H9 (cell line): Measurements from ENCODE around the gene CNBD2. TPM values are rescaled to one million over a fixed set of nuclear protein-coding genes. Genes with fewer than 3 reads are reported as not detected.
A peak's percentile ranks its signal among the peaks of the same experiment; 100 is the strongest.

ENCODE experiments used
- DNase-seq: peaks from one replicate; pipeline ENCODE4 v3.0.0-alpha.2; 2017
- H2AFZ ChIP-seq: one replicate; pipeline ENCODE4 v1.6.1; 2013; ENCODE audit warnings: mild to moderate bottlenecking, low read length, control low read depth, moderate library complexity
- H2AK5ac ChIP-seq: 2 replicates; pipeline ENCODE4 v1.6.1; 2013; ENCODE audit warnings: low read length, control low read depth, mixed read lengths; ENCODE audit not compliant: insufficient read length
- H2BK120ac ChIP-seq: one replicate; pipeline ENCODE4 v1.6.1; 2013; ENCODE audit warnings: low read depth, mild to moderate bottlenecking, low read length, control low read depth, inconsistent platforms; ENCODE audit not compliant: poor library complexity, severe bottlenecking
- H2BK12ac ChIP-seq: 2 replicates; pipeline ENCODE4 v1.6.1; 2013; ENCODE audit warnings: low read length, control low read depth, mixed read lengths, low read depth; ENCODE audit not compliant: insufficient read length
- H2BK15ac ChIP-seq: 2 replicates; pipeline ENCODE4 v1.6.1; 2013; ENCODE audit warnings: low read depth, low read length, control low read depth
- H2BK20ac ChIP-seq: one replicate; pipeline ENCODE4 v1.6.1; 2013; ENCODE audit warnings: low read depth, mild to moderate bottlenecking, low read length, control low read depth, inconsistent platforms; ENCODE audit not compliant: poor library complexity, severe bottlenecking
- H2BK5ac ChIP-seq: 2 replicates; pipeline ENCODE4 v1.6.1; 2013; ENCODE audit warnings: low read length, control low read depth, mixed read lengths; ENCODE audit not compliant: insufficient read length
- H3K14ac ChIP-seq: 2 replicates; pipeline ENCODE4 v1.6.1; 2013; ENCODE audit warnings: low read length, control low read depth; ENCODE audit not compliant: insufficient read depth
- H3K18ac ChIP-seq: 2 replicates; pipeline ENCODE4 v1.6.1; 2013; ENCODE audit warnings: low read depth, mild to moderate bottlenecking, mixed read lengths, low read length, control low read depth; ENCODE audit not compliant: insufficient read length
- H3K23ac ChIP-seq: 2 replicates; pipeline ENCODE4 v1.6.1; 2013; ENCODE audit warnings: low read length, control low read depth, mixed read lengths, low read depth; ENCODE audit not compliant: insufficient read length
- H3K23me2 ChIP-seq: 2 replicates; pipeline ENCODE4 v1.6.1; 2013; ENCODE audit warnings: low read depth, mild to moderate bottlenecking, mixed read lengths, low read length, control low read depth; ENCODE audit not compliant: insufficient read length, poor library complexity, severe bottlenecking
- H3K27ac ChIP-seq: 2 replicates; pipeline ENCODE4 v1.5.1; 2013; ENCODE audit warnings: low read length, control low read depth, mixed read lengths, low read depth; ENCODE audit not compliant: insufficient read length
- H3K27me3 ChIP-seq: 2 replicates; pipeline ENCODE4 v1.6.1; 2013; ENCODE audit warnings: low read length, control low read depth, inconsistent platforms; ENCODE audit not compliant: insufficient read depth
- H3K4ac ChIP-seq: 2 replicates; pipeline ENCODE4 v1.6.1; 2013; ENCODE audit warnings: low read depth, mild to moderate bottlenecking, control low read depth, inconsistent platforms, low read length, moderate library complexity
- H3K4me1 ChIP-seq: 2 replicates; pipeline ENCODE4 v1.6.1; 2013; ENCODE audit warnings: low read length, control low read depth, inconsistent platforms; ENCODE audit not compliant: insufficient read depth
- H3K4me2 ChIP-seq: 2 replicates; pipeline ENCODE4 v1.6.1; 2013; ENCODE audit warnings: low read length, control low read depth, mixed read lengths; ENCODE audit not compliant: insufficient read length, insufficient read depth
- H3K56ac ChIP-seq: 2 replicates; pipeline ENCODE4 v1.6.1; 2013; ENCODE audit warnings: low read depth, mild to moderate bottlenecking, mixed read lengths, low read length, control low read depth; ENCODE audit not compliant: insufficient read length
- H3K79me1 ChIP-seq: 2 replicates; pipeline ENCODE4 v1.6.1; 2013; ENCODE audit warnings: low read depth, mild to moderate bottlenecking, moderate library complexity, low read length, control low read depth, inconsistent platforms; ENCODE audit not compliant: insufficient read depth, poor library complexity, severe bottlenecking
- H3K79me2 ChIP-seq: 2 replicates; pipeline ENCODE4 v1.6.1; 2013; ENCODE audit warnings: low read length, control low read depth, inconsistent platforms; ENCODE audit not compliant: insufficient read depth
- H3K9ac ChIP-seq: 2 replicates; pipeline ENCODE4 v1.6.1; 2013; ENCODE audit warnings: low read length, control low read depth, mixed read lengths; ENCODE audit not compliant: insufficient read length; ENCODE audit errors: extremely low read depth
- H3K9me3 ChIP-seq: one replicate; pipeline ENCODE4 v1.6.1; 2013; ENCODE audit warnings: low read depth, low read length, inconsistent platforms; ENCODE audit not compliant: control insufficient read depth
- H3T11ph ChIP-seq: one replicate; pipeline ENCODE4 v1.6.1; 2013; ENCODE audit warnings: mild to moderate bottlenecking, low read length, control low read depth, inconsistent platforms
- H4K20me1 ChIP-seq: one replicate; pipeline ENCODE4 v1.6.1; 2013; ENCODE audit not compliant: control insufficient read depth, insufficient read length, insufficient read depth
- H4K5ac ChIP-seq: 2 replicates; pipeline ENCODE4 v1.6.1; 2013; ENCODE audit warnings: low read depth, mild to moderate bottlenecking, mixed read lengths, low read length, control low read depth; ENCODE audit not compliant: insufficient read length
- H4K8ac ChIP-seq: replicated peaks from 2 replicates; pipeline ENCODE4 v1.6.1; 2013; ENCODE audit warnings: low read length, control low read depth, mixed read lengths, low read depth; ENCODE audit not compliant: insufficient read length
- H4K91ac ChIP-seq: 2 replicates; pipeline ENCODE4 v1.6.1; 2013; ENCODE audit warnings: low read depth, mild to moderate bottlenecking, moderate library complexity, mixed read lengths, low read length, control low read depth; ENCODE audit not compliant: insufficient read length
- H3K27ac Mint-ChIP-seq, 3 experiments: 2 replicates in 2 of 3; 3 replicates in 1 of 3; pipeline ENCODE4 v1.8.0; 2020 to 2021; ENCODE audit warnings: mixed read lengths in 3 of 3, mild to moderate bottlenecking in 1 of 3, moderate library complexity in 1 of 3
- H3K27me3 Mint-ChIP-seq: 2 replicates; pipeline ENCODE4 v1.8.0; 2021; ENCODE audit warnings: low read depth, mild to moderate bottlenecking, moderate library complexity, mixed read lengths
- H3K36me3 Mint-ChIP-seq, 3 experiments: 2 replicates in 2 of 3; 3 replicates in 1 of 3; pipeline ENCODE4 v1.8.0; 2020 to 2021; ENCODE audit warnings: low read depth in 3 of 3, mixed read lengths in 3 of 3; ENCODE audit not compliant: insufficient read depth in 1 of 3
- H3K4me1 Mint-ChIP-seq, 2 experiments: 2 replicates each; pipeline ENCODE4 v1.8.0; 2020; ENCODE audit warnings: mixed read lengths in 2 of 2
- H3K4me3 Mint-ChIP-seq, 2 experiments: 2 replicates in 1 of 2; 3 replicates in 1 of 2; pipeline ENCODE4 v1.8.0; 2020 to 2021; ENCODE audit warnings: mild to moderate bottlenecking in 2 of 2, mixed read lengths in 2 of 2, moderate library complexity in 1 of 2
- H3K9me3 Mint-ChIP-seq, 2 experiments: 2 replicates in 1 of 2; 3 replicates in 1 of 2; pipeline ENCODE4 v1.8.0; 2020; ENCODE audit warnings: mild to moderate bottlenecking in 2 of 2, mixed read lengths in 2 of 2, moderate library complexity in 1 of 2
- CTCF ChIP-seq: fragments of 200-600 bp; sonication (generic); conservative IDR thresholded peaks from 3 replicates; pipeline ENCODE4 v1.8.0; 2021; ENCODE audit warnings: antibody characterized with exemption, mild to moderate bottlenecking
- WGBS: extraction: QIAGEN DNeasy Blood & Tissue Kit; methylation state at CpG from one replicate; pipeline ENCODE4 v1.1.7; 2013; ENCODE audit warnings: missing lambda C conversion rate, low lambda C conversion rate, mixed read lengths; ENCODE audit not compliant: insufficient read length; ENCODE audit errors: extremely low coverage; 5-methylcytosine and 5-hydroxymethylcytosine counted together
- total RNA-seq: library from RNA; stranded (reverse); gene quantifications from 2 replicates; pipeline ENCODE4 v1.2.1, GENCODE V29; 2021

The CNBD2 gene
- total RNA-seq, 1 experiment from 2014 or later: 3.1 TPM

GRCh38 chr20:35975576-35976373 is 7.4 kb downstream of the CNBD2 start:
- Mint-ChIP-seq H3K9me3 (peaks cover 0 to 4% of the 10 kb centered on the region in 2 experiments; a peak in 1 of 5 replicates), H3K4me1 (0 out of 4 replicates have a peak, but pooled peaks cover 0 to 3% of the 10 kb centered on the region in 2 experiments), H3K36me3 (no peaks in the 10 kb centered on the region), H3K27ac (no peak overlapping the region), H3K27me3 (peaks cover 9% of the 10 kb centered on the region), H3K4me3 (no peak overlapping the region)
- Histone ChIP-seq H3K4me2 (no peak overlapping the region), H2BK20ac (no peak overlapping the region), H3K9me3 (no peaks in the 10 kb centered on the region), H3K79me2 (no peaks in the 10 kb centered on the region), H3K23ac (no peak overlapping the region), H2BK120ac (peak overlapping the region; percentile 10), H2BK12ac (no peak overlapping the region), H2AFZ (no peak overlapping the region), H2AK5ac (no peak overlapping the region), H4K5ac (no peak overlapping the region), H2BK5ac (no peak overlapping the region), H4K91ac (no peak overlapping the region), H4K8ac (no peak overlapping the region), H3K23me2 (no peaks in the 10 kb centered on the region), H3K79me1 (no peaks in the 10 kb centered on the region), H3K9ac (no peak overlapping the region), H3K27me3 (no peaks in the 10 kb centered on the region), H3K18ac (no peak overlapping the region), H2BK15ac (no peak overlapping the region), H4K20me1 (no peaks in the 10 kb centered on the region), H3K4me1 (no peaks in the 10 kb centered on the region), H3K14ac (no peak overlapping the region), H3K4ac (no peak overlapping the region), H3K56ac (no peak overlapping the region), H3T11ph (no peak overlapping the region), H3K27ac (no peak overlapping the region)
- DNase-seq: no peak
- no CpG with 5 or more reads among the region's 9 CpGs for WGBS
- no peak for TF ChIP-seq CTCF
